Activated T-helper 1 cell treated with anti-CD3 and anti-CD28 coated beads, Interleukin-2, amount 50 U/mL, for 16 hours (primary cell): ENCODE results near the gene IDH3A.
A peak's percentile ranks its signal among the peaks of the same experiment; 100 is the strongest.

Experiments
- DNase-seq, 2 donors: peaks; one replicate each; pipeline ENCODE4 v3.0.0-alpha.2; 2020; ENCODE audit warnings: low read depth in 1 of 2, low spot score in 1 of 2

The IDH3A gene

DNA sequence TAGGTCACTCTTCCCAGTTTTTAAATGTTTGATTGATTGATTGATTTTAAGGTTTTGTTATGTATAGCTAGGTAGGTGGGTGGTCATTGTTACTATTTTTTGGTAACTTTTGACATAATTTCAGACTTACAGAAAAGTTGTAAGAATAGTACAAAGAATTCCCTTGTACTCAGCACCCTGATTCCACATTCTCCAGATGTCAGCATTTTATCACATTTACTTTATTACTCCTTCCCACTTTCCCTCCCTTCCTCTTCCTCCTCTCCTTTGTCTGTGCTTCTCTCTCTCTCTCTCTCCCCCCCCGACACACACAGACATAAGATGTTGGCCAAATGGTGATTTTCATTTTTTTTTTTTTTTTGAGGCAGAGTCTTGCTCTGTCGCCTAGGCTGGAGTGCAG lies 14.8 kb downstream of the IDH3A start:
- no peak for DNase-seq

DNA sequence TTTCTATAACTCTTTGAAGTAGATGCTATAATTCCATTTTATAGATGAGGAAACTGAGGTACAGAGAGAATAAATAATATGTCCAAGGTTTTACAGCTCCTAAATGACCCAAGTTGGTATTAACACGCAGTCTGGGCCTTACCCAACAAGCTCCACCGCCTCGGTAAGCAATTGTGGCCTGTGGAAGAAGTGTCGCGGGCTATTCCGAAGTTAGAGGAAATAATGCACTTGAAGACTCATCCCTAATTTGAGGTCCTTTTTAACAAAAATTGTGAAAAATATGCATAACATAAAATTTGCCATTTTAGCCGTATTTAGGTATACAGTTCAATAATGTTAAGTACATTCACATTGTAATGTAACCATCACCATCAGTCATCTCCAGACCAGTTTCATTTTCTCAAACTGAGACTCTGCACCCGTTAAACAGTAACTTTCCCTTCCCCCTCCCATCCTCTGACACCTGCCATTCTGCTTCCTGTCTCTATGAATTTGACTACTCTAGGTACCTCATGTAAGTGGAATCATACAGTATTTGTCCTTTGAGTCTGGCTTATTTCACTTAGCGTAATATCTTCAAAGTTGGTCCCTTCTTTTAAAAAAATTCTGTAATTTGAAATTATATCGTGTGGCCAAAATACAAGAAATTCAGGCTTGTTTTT lies 18.2 kb downstream of the IDH3A start:
- no peak for DNase-seq

DNA sequence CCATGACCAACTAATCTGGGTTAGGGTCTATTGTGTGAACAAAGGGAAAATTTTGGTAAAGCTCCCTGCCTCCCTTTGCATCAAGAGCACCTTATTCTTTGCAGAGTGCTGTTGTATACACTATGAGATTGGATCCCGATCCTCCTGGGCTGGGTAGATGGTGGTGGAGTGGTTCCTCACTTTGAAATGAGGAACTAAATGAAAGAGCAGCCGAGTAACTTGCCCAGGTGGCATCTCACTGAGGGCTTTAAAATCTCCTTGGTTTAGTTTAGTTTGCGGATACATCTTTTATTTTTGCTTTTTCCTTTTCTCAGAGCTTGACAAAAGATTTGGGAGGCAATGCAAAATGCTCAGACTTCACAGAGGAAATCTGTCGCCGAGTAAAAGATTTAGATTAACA lies 19.4 kb downstream of the IDH3A start:
- DNase-seq: no peak

- no peak for DNase-seq
Measured at GRCh38 chr15:78170848-78171773, 21.9 kb downstream of the IDH3A start.

GRCh38 chr15:78171864-78172472 lies 22.8 kb downstream of the IDH3A start:
- DNase-seq: no peak

DNA sequence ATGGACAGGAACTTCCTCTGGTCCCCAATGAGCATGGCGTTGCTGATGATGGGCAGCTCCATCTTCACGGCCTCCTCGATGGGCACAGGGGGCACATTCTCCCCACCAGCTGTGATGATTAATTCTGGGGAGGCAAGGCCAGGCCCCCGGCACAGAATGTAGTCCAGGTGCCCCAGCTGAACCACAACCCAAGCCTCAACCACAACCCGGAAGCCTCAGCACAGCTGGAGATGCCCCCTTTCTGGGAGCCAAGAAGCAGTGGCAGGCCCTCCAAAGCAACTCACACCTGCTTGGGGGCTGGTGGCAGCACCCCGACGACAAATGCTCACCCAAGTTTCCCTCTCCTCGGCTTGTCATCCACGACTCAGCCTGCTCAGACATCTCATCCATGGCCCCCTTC lies 25.2 kb downstream of the IDH3A start:
- no peak for DNase-seq

DNA sequence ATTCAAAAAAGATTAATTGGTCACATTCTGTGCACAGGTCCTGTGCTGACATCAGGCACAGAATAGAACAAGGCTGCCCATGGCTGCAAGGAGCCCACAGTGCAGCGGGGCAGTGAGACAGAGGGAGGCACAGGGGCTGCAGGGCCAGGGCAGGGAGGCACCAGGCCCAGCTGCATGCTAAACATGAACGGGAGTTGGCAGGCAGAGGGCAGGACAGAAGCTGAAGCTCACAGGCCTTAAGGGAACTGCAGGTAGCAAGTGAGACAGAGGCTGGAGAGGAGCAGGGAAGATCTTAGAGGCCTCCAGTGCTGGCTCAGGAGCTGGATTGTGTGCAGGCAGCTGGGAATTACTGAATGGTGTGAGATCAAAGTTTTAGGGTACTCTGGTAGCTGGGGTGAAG lies 26.2 kb downstream of the IDH3A start:
- no peak for DNase-seq

GRCh38 chr15:78177447-78177873 lies 28.3 kb downstream of the IDH3A start:
- no peak for DNase-seq

DNA sequence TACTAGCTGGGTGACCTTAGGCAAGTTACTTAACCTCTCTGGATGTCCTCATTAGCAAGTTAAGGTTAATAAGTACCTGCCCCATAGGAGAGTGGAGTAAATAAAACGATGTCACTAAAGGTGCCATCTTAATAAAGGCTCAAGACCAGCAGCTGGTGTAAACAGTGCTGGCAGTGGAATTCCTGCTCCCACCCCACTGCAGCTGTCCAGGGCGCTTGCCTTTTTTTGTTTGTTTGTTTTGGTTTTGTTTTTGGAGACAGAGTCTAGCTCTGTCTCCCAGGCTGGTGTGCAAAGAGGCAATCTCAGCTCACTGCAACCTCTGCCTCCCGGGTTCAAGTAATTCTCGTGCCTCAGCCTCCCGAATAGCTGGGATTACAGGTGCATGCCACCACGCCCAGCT lies 28.9 kb downstream of the IDH3A start:
- no peak for DNase-seq

GRCh38 chr15:78179286-78179840 lies 30.2 kb downstream of the IDH3A start:
- no peak for DNase-seq

GRCh38 chr15:78179906-78180305 lies 30.7 kb downstream of the IDH3A start:
- DNase-seq: no peak

GRCh38 chr15:78182336-78182700 lies 33.2 kb downstream of the IDH3A start:
- DNase-seq: no peak

GRCh38 chr15:78182821-78183220 lies 33.7 kb downstream of the IDH3A start:
- DNase-seq: no peak

- no peak for DNase-seq
Measured at GRCh38 chr15:78192826-78193594, 43.8 kb downstream of the IDH3A start.

DNA sequence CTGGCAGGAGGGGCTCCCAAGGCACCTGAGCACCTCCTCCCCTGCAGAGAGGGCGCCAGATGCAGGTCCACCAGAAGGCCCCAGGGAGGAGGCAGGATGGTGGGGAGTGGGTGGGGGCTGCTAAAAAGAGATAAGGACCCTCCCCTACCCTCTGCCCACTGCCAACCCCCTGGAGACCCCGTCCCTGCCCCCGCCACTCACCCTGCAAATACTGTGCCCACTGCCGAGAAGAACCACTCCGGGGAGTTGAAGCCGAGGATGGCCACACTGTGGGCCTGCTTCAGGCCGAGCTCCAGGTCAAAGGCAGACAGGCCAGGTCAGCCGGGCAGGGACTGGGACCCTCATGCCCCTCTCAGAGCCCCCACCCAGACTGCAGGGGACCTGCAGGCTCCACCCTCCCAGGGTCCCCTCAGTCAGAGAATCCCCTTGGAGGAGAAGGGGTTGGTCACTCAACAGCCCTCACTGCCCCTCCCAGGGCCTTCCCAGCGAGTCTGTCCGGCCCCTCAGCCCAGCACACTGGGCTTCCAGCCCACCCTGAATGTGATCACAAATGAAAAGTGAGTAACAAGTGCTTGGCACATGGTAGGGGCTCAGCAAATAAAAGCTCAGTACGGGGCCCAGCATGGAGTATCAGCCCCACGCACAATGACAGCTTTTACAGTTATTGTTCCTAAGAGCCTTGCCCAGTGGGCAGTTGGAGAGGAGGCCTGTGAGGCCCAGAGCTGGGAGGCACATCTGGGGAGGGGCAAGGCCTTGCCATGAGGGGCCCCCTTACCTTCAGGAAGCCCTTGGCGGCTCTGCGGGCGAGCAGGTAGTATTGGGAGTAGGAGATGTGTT lies 44.8 kb downstream of the IDH3A start:
- no peak for DNase-seq

GRCh38 chr15:78194568-78194925 lies 45.4 kb downstream of the IDH3A start:
- DNase-seq: no peak

DNA sequence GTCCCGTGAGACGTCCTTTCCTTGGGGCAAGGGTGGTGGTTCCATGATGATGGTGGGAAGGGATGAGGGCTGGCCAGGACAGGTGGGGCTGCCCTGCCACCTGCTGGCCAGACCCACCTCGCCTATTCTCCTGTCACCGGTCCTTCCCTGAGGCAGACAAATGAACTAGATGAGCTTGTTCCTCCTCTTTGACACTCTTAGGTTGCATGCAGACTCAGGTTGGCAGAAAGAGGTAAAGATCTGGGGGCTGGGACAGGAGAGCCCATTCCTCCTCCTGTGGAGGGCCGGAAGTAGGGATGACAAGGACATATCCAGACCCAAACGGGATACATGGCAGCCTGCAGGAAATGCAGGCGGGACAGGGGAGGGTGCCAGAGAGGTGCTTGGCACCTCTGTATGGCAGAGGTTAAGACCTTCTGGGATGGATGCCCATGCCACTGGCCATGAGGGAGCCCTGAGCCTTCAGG lies 46.6 kb downstream of the IDH3A start:
- DNase-seq: peak in 1 of 2 donors; percentile 20

GRCh38 chr15:78197632-78198031 lies 48.5 kb downstream of the IDH3A start:
- no peak for DNase-seq

GRCh38 chr15:78200276-78200930 lies 51.2 kb downstream of the IDH3A start:
- no peak for DNase-seq
